Peyer's patch (tissue), 4 donors: ENCODE data around the gene NAV2.

Source experiments
- POLR2A ChIP-seq, 2 donors: fragments of 450-650 bp; IDR thresholded peaks; one replicate each; pipeline ENCODE4 v1.5.1; 2017; ENCODE audit warnings: antibody characterized with exemption in 2 of 2, mild to moderate bottlenecking in 2 of 2, moderate library complexity in 2 of 2
- TF ChIP-seq, protein P1 (sequence below), 6 experiments: fragments of 450-650 bp in 4 of 6; fragments of 200-600 bp in 2 of 6; sonication (generic) in 1 of 6; IDR thresholded peaks; one replicate each; pipeline ENCODE4 v1.5.1; 2017 to 2019; ENCODE audit warnings: antibody characterized with exemption in 6 of 6, mild to moderate bottlenecking in 3 of 6, moderate library complexity in 1 of 6

GRCh38 chr11:20047006-20047768 lies 334.6 kb downstream of the NAV2 start:
- TF ChIP-seq, protein P1, sequence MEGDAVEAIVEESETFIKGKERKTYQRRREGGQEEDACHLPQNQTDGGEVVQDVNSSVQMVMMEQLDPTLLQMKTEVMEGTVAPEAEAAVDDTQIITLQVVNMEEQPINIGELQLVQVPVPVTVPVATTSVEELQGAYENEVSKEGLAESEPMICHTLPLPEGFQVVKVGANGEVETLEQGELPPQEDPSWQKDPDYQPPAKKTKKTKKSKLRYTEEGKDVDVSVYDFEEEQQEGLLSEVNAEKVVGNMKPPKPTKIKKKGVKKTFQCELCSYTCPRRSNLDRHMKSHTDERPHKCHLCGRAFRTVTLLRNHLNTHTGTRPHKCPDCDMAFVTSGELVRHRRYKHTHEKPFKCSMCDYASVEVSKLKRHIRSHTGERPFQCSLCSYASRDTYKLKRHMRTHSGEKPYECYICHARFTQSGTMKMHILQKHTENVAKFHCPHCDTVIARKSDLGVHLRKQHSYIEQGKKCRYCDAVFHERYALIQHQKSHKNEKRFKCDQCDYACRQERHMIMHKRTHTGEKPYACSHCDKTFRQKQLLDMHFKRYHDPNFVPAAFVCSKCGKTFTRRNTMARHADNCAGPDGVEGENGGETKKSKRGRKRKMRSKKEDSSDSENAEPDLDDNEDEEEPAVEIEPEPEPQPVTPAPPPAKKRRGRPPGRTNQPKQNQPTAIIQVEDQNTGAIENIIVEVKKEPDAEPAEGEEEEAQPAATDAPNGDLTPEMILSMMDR (IDR thresholded peaks at IDR 0.05): no peak
- TF ChIP-seq POLR2A (IDR thresholded peaks at IDR 0.05): no peak
